Skeletal muscle cell (primary cell): Measurements from ENCODE around the gene MYH7.
"Not testable (repeated sequence)": the region's sequence is repeated elsewhere in the genome, so short reads cannot be mapped to it uniquely, and the experiment has no call there.

ENCODE experiments used
- DNase-seq: peaks from one replicate; pipeline ENCODE4 v3.0.0-alpha.2; 2010; ENCODE audit warnings: low read depth
- H3K4me3 ChIP-seq: 2 replicates; pipeline ENCODE4 v1.5.1; 2011; ENCODE audit warnings: low read depth, mild to moderate bottlenecking, control low read depth, low read length, moderate library complexity

MYH7 gene

GRCh38 chr14:23411563-23412525, 23.6 kb downstream of the MYH7 start:
- H3K4me3 ChIP-seq: no peak overlapping the region
- DNase-seq: no peak

GRCh38 chr14:23409966-23410635, 25.4 kb downstream of the MYH7 start:
- H3K4me3 ChIP-seq: no peak overlapping the region
- DNase-seq: no peak

GRCh38 chr14:23409475-23409874, 26.0 kb downstream of the MYH7 start:
- no peak for DNase-seq

GRCh38 chr14:23408307-23408630, 27.2 kb downstream of the MYH7 start:
- DNase-seq: no peak

More at GRCh38 chr14:23409475-23409874, 26.0 kb downstream of the MYH7 start:
- H3K4me3 ChIP-seq: no peak overlapping the region

GRCh38 chr14:23407516-23408306, 27.7 kb downstream of the MYH7 start, which contains the start of gene MYH6:
MYH6 (minus strand) TSS chr14:23408273; CDS start chr14:23407223, 1,050 bp downstream.
- no peak within 1 kb of the TSS for H3K4me3 ChIP-seq
- no peak for DNase-seq

More at GRCh38 chr14:23408307-23408630, 27.2 kb downstream of the MYH7 start:
- H3K4me3 ChIP-seq: no peak overlapping the region

- no peak for DNase-seq
Observed at GRCh38 chr14:23406725-23407355, 28.6 kb downstream of the MYH7 start.

GRCh38 chr14:23406244-23406643, 29.2 kb downstream of the MYH7 start:
- no peak overlapping the region for H3K4me3 ChIP-seq
- no peak for DNase-seq

More at GRCh38 chr14:23406725-23407355, 28.6 kb downstream of the MYH7 start:
- H3K4me3 ChIP-seq: no peak overlapping the region

GRCh38 chr14:23405516-23406025, 29.9 kb downstream of the MYH7 start:
- no peak for DNase-seq
- H3K4me3 ChIP-seq: no peak overlapping the region

- no peak for DNase-seq
- H3K4me3 ChIP-seq: no peak overlapping the region
Observed at GRCh38 chr14:23405096-23405495, 30.4 kb downstream of the MYH7 start.

- no peak overlapping the region for H3K4me3 ChIP-seq
Observed at GRCh38 chr14:23404331-23404900, 31.0 kb downstream of the MYH7 start.

GRCh38 chr14:23403908-23404307, 31.6 kb downstream of the MYH7 start:
- no peak overlapping the region for H3K4me3 ChIP-seq
- no peak for DNase-seq

More at GRCh38 chr14:23404331-23404900, 31.0 kb downstream of the MYH7 start:
- DNase-seq: no peak

GRCh38 chr14:23403139-23403438, 32.4 kb downstream of the MYH7 start:
- no peak overlapping the region for H3K4me3 ChIP-seq
- DNase-seq: no peak

GRCh38 chr14:23402296-23403138, 32.9 kb downstream of the MYH7 start:
- no peak for DNase-seq
- H3K4me3 ChIP-seq: no peak overlapping the region

- no peak overlapping the region for H3K4me3 ChIP-seq
- DNase-seq: no peak
Observed at GRCh38 chr14:23401291-23401690, 34.2 kb downstream of the MYH7 start.

- H3K4me3 ChIP-seq, DNase-seq: not testable (repeated sequence)
Observed at GRCh38 chr14:23400496-23401149, 34.8 kb downstream of the MYH7 start.

GRCh38 chr14:23399591-23399990, 35.9 kb downstream of the MYH7 start:
- DNase-seq: no peak

GRCh38 chr14:23399136-23399535, 36.3 kb downstream of the MYH7 start:
- no peak overlapping the region for H3K4me3 ChIP-seq
- DNase-seq: no peak

More at GRCh38 chr14:23399591-23399990, 35.9 kb downstream of the MYH7 start:
- no peak overlapping the region for H3K4me3 ChIP-seq
